Stimulated activated CD4-positive, alpha-beta T cell treated with anti-CD3 and anti-CD28 coated beads, Interleukin-15, amount 100 ng/mL, for 48 hours (primary cell): Measurements from ENCODE around the gene CUBN.

Experiments
- DNase-seq, 2 donors: peaks; one replicate each; pipeline ENCODE4 v3.0.0-alpha.2; 2020; ENCODE audit warnings: low read depth in 2 of 2

The CUBN gene

GRCh38 chr10:17109046-17109445 lies 20.6 kb downstream of the CUBN start:
- no peak for DNase-seq

- DNase-seq, result no peak
Observed at GRCh38 chr10:17106991-17107390, 22.6 kb downstream of the CUBN start.

GRCh38 chr10:17101910-17102266 lies 27.7 kb downstream of the CUBN start:
- DNase-seq, result no peak

- no peak for DNase-seq
Observed at GRCh38 chr10:17101257-17101909, 28.2 kb downstream of the CUBN start.

- no peak for DNase-seq
Observed at GRCh38 chr10:17100586-17100985, 29.0 kb downstream of the CUBN start.

GRCh38 chr10:17098012-17098411 lies 31.6 kb downstream of the CUBN start:
- DNase-seq, result no peak

GRCh38 chr10:17094844-17095243 lies 34.8 kb downstream of the CUBN start:
- no peak for DNase-seq

- no peak for DNase-seq
Observed at GRCh38 chr10:17092986-17093803, 36.4 kb downstream of the CUBN start.

- DNase-seq, result no peak
Observed at GRCh38 chr10:17092216-17092944, 37.2 kb downstream of the CUBN start.

- no peak for DNase-seq
Observed at GRCh38 chr10:17088118-17088806, 41.3 kb downstream of the CUBN start.

- no peak for DNase-seq
Observed at GRCh38 chr10:17086865-17087367, 42.7 kb downstream of the CUBN start.

- no peak for DNase-seq
Observed at GRCh38 chr10:17085011-17085725, 44.4 kb downstream of the CUBN start.

GRCh38 chr10:17084258-17084657 lies 45.4 kb downstream of the CUBN start:
- no peak for DNase-seq

- no peak for DNase-seq
Observed at GRCh38 chr10:17081431-17081830, 48.2 kb downstream of the CUBN start.

- DNase-seq, result no peak
Observed at GRCh38 chr10:17077890-17078289, 51.7 kb downstream of the CUBN start.

GRCh38 chr10:17077346-17077781 lies 52.2 kb downstream of the CUBN start:
- no peak for DNase-seq

GRCh38 chr10:17076626-17077345 lies 52.8 kb downstream of the CUBN start:
- DNase-seq, result no peak

GRCh38 chr10:17075533-17076359 lies 53.9 kb downstream of the CUBN start:
- DNase-seq, result no peak

- DNase-seq, result no peak
Observed at GRCh38 chr10:17074541-17074847, 55.1 kb downstream of the CUBN start.
